GM23248 (cell line): ENCODE data around the gene ROR1.

Experiments
- EZH2 ChIP-seq: fragments of 200-600 bp; sonication (generic); IDR thresholded peaks from 2 replicates; pipeline ENCODE4 v1.6.1; 2018; ENCODE audit warnings: antibody characterized with exemption, mild to moderate bottlenecking; ENCODE audit not compliant: insufficient read depth, poor library complexity, severe bottlenecking
- EZH2phosphoT487 ChIP-seq: fragments of 200-600 bp; sonication (generic); IDR thresholded peaks from 2 replicates; pipeline ENCODE4 v1.6.1; 2018; ENCODE audit warnings: antibody characterized with exemption, moderate library complexity, mild to moderate bottlenecking, low read depth; ENCODE audit not compliant: insufficient read depth

- TF ChIP-seq EZH2 (no peak), EZH2phosphoT487 (no peak)
Observed at GRCh38 chr1:63866084-63866483, 92.3 kb downstream of the ROR1 start.
